Right renal cortex interstitium (tissue), 3 donors: ENCODE measurements around the gene SNCB. TPM values are rescaled to one million over a fixed set of nuclear protein-coding genes. Genes with fewer than 3 reads are reported as not detected.

Experiments
- DNase-seq, 3 donors: peaks; one replicate each; pipeline ENCODE4 v3.0.0-alpha.2; 2013; ENCODE audit warnings: low read depth in 3 of 3, low spot score in 2 of 3
- polyA plus RNA-seq, 3 donors: library from polyadenylated mRNA; unstranded; fragments of 120-200 nt; gene quantifications; one replicate each; pipeline ENCODE4 v1.2.1, GENCODE V29; 2013; ENCODE audit not compliant: insufficient read length in 3 of 3

Gene SNCB
- polyA plus RNA-seq, 3 donors = not detected

- DNase-seq = no peak
Observed at GRCh38 chr5:176578391-176578808, 51.9 kb downstream of the SNCB start.

GRCh38 chr5:176577312-176578176 lies 52.8 kb downstream of the SNCB start:
- DNase-seq = peak in 1 of 3 donors; percentile 37

DNA sequence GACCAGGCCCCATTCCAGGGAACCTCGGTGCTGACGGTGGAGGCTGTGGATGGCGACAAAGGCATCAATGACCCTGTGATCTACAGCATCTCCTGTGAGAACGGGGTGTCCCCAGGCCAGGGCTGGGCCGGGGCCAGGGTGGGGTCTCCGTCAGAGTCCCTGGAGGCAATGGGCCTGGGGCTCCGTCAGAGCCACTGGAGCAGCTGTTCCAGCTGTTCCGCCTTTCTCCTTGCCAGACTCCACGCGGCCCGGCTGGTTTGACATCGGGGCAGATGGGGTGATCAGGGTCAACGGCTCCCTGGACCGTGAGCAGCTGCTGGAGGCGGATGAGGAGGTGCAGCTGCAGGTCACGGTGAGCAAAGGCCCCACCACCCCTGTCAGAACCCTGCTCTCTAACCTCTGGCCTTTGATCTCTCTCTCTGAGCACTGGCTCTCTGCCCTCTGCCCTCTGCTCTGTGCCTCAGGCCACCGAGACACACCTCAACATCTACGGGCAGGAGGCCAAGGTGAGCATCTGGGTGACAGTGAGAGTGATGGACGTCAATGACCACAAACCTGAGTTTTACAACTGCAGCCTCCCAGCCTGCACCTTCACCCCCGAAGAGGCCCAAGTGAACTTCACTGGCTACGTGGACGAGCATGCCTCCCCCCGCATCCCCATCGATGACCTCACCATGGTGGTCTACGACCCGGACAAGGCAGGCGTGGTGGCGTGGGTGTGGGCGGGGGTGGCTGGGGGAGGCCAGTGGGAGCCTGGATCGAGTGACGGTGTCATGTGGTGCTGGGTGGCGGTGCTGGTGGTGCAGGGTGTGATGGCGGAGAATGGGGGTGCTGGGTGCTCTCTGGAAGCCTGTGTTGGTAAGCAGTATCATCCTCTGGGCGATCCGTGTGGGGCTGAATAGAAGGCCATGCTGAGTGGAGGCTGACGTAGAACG lies 54.6 kb downstream of the SNCB start:
- no peak for DNase-seq

GRCh38 chr5:176575066-176575465 lies 55.3 kb downstream of the SNCB start:
- no peak for DNase-seq

DNA sequence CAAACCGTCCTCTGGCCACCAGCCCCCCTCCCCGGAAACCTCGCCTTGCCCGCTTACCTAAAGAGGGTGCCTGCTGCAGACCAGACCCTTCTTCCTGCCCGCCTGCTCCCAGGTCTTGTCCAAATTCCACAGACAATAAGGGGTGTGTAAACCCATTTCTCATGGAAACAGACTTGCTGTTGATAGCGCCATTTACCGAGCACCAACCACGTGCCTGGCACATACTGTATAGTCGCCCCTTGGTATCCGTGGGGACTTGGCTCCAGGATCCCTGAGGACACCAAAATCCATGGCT lies 56.1 kb downstream of the SNCB start:
- no peak for DNase-seq

DNA sequence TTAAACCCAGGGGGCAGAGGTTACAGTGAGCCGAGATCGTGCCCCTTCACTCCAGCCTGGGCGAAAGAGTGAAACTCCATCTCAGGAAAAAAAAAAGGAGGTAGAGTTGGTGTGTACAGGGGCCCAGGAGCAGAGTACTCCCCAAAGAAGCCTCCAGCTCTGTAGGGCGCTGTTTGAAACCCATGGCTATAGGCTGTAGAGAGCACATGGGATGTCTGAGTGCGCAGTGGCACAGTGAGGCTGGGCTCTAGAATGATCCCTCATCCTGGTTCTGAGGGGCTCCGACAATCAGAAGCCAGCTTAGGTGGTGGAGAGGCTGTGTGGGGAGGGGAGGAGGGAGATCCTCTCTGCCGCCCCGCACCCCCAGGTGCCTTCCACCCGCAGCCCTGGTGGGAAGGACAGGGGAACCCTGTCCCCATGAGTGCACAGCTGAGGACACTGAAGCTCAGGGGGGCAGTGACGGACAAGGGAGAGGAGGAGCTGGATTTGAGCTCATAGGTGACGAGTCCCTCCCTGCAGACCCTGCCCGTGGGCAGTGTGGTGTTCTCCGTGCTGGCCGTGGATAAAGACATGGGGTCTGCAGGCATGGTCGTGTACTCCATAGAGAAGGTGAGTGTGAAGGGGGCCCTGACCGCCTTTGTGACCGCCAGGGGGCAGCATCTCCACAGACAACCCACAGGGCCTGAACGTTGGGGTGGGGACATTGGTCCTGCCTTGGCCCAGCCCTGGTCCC lies 56.6 kb downstream of the SNCB start:
- no peak for DNase-seq

Other genes with a start within 250 kb of the SNCB start
- 10 to 100 TPM; 25.4 to 27.9 (median 27.2) TPM for gene NOP16, start 241.9 kb downstream of the SNCB start, polyA plus RNA-seq
- 100 to 1,000 TPM in 1 of 3 donors, 10 to 100 TPM in 2; 89.7 to 111 (median 94.5) TPM for gene HIGD2A, start 241.8 kb downstream of the SNCB start, polyA plus RNA-seq
- 10 to 100 TPM; 45.8 to 59.0 (median 52.4) TPM for gene CLTB, start 214.0 kb downstream of the SNCB start, polyA plus RNA-seq
- gene FAF2, start 182.1 kb downstream of the SNCB start, polyA plus RNA-seq = 10 to 100 TPM; 45.5 to 48.8 (median 47.5) TPM
- gene RNF44, start 93.1 kb downstream of the SNCB start, polyA plus RNA-seq = 10 to 100 TPM; 28.6 to 34.4 (median 32.1) TPM
- 10 to 100 TPM; 18.9 to 23.1 (median 20.2) TPM for gene CDHR2, start 81.2 kb downstream of the SNCB start, polyA plus RNA-seq
- 1 to 10 TPM; 1.7 to 1.8 (median 1.7) TPM for gene GPRIN1, start 20.4 kb downstream of the SNCB start, polyA plus RNA-seq
- gene EIF4E1B, start 141 bp upstream of the SNCB start, polyA plus RNA-seq = not detected
- 10 to 100 TPM; 25.7 to 31.1 (median 30.5) TPM for gene TSPAN17, start 16.9 kb upstream of the SNCB start, polyA plus RNA-seq
- gene UNC5A, start 180.0 kb upstream of the SNCB start, polyA plus RNA-seq = under 1 TPM; 0.10 to 0.14 (median 0.10) TPM